Neutrophil (primary cell): Measurements from ENCODE around the gene RBBP8NL.

Source experiments
- H3K27ac ChIP-seq: fragments of 200-600 bp; sonication (generic); 2 replicates; pipeline ENCODE4 v1.5.1; 2016; ENCODE audit warnings: mild to moderate bottlenecking, moderate library complexity
- H3K27me3 ChIP-seq: fragments of 200-600 bp; sonication (generic); 2 replicates; pipeline ENCODE4 v1.6.0; 2016; ENCODE audit warnings: mild to moderate bottlenecking
- H3K36me3 ChIP-seq: fragments of 200-600 bp; sonication (generic); 2 replicates; pipeline ENCODE4 v1.5.1; 2017
- H3K4me1 ChIP-seq, 2 experiments: fragments of 200-600 bp in 1 of 2; sonication (generic) in 1 of 2; 1 replicate in 1 of 2; 2 replicates in 1 of 2; pipeline versions ENCODE4 v1.5.1 to v1.6.1; 2013 to 2016; ENCODE audit warnings: low read depth in 1 of 2, low read length in 1 of 2, mild to moderate bottlenecking in 1 of 2, moderate library complexity in 1 of 2; ENCODE audit not compliant: control insufficient read depth in 1 of 2, insufficient read depth in 1 of 2
- H3K4me3 ChIP-seq, 2 experiments: fragments of 200-600 bp in 1 of 2; sonication (generic) in 1 of 2; 1 replicate in 1 of 2; 2 replicates in 1 of 2; pipeline ENCODE4 v1.5.1; 2013 to 2016; ENCODE audit warnings: low read depth in 1 of 2, low read length in 1 of 2, mild to moderate bottlenecking in 1 of 2, moderate library complexity in 1 of 2
- H3K9me3 ChIP-seq: fragments of 200-600 bp; sonication (generic); 2 replicates; pipeline ENCODE4 v1.5.1; 2016
- TF ChIP-seq, protein P1 (sequence below): fragments of 200-600 bp; sonication (generic); IDR thresholded peaks from 2 replicates; pipeline ENCODE4 v1.5.1; 2016; ENCODE audit warnings: antibody characterized with exemption

RBBP8NL gene

GRCh38 chr20:62473717-62474603 is 46.6 kb upstream of the RBBP8NL start:
- TF ChIP-seq, protein P1, sequence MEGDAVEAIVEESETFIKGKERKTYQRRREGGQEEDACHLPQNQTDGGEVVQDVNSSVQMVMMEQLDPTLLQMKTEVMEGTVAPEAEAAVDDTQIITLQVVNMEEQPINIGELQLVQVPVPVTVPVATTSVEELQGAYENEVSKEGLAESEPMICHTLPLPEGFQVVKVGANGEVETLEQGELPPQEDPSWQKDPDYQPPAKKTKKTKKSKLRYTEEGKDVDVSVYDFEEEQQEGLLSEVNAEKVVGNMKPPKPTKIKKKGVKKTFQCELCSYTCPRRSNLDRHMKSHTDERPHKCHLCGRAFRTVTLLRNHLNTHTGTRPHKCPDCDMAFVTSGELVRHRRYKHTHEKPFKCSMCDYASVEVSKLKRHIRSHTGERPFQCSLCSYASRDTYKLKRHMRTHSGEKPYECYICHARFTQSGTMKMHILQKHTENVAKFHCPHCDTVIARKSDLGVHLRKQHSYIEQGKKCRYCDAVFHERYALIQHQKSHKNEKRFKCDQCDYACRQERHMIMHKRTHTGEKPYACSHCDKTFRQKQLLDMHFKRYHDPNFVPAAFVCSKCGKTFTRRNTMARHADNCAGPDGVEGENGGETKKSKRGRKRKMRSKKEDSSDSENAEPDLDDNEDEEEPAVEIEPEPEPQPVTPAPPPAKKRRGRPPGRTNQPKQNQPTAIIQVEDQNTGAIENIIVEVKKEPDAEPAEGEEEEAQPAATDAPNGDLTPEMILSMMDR: no peak
- Histone ChIP-seq H3K36me3 (no peaks in the 10 kb centered on the region), H3K4me3 (no peak overlapping the region), H3K27me3 (peaks cover 99% of the 10 kb centered on the region), H3K27ac (no peak overlapping the region), H3K4me1 (peaks cover 0 to 4% of the 10 kb centered on the region in 2 experiments), H3K9me3 (no peaks in the 10 kb centered on the region)

DNA sequence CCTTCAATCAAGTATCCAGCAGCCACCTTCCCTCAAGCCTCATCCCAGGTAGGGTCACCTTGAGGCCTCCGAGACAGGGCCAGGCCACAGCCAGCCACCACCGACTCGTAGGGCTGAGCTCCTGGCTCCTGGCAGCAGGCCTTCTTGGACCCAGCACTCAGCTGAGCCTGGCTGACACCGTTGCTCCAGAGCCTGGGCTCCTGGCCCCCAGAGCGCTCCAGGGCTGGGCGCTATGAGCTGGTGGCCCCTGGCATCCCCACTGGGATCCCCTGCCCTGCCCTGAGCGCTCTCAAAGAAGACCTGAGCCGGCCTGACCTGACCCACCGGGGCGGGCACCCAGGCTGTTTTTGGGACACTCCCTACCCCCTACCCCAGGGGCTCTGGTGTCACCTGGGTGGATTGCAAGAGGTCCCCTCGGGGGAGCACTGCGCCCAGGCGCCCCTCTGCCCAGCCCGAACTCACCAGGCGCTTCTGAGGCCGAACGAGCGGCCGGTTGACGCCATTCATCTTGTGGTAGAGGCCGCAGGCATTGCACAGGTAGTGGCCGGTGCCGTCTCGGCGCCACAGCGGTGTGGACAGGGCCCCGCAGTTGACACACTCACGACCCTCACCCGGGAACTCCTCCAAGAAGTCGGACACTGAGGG is 45.7 kb upstream of the RBBP8NL start:
- H3K4me1 ChIP-seq: peaks cover 0 to 4% of the 10 kb centered on the region in 2 experiments
- H3K4me3 ChIP-seq: no peak overlapping the region
- no peaks in the 10 kb centered on the region for H3K9me3 ChIP-seq
- H3K27me3 ChIP-seq: peaks cover 96% of the 10 kb centered on the region
- H3K36me3 ChIP-seq: no peaks in the 10 kb centered on the region
- TF ChIP-seq, protein P1: no peak
- no peak overlapping the region for H3K27ac ChIP-seq

DNA sequence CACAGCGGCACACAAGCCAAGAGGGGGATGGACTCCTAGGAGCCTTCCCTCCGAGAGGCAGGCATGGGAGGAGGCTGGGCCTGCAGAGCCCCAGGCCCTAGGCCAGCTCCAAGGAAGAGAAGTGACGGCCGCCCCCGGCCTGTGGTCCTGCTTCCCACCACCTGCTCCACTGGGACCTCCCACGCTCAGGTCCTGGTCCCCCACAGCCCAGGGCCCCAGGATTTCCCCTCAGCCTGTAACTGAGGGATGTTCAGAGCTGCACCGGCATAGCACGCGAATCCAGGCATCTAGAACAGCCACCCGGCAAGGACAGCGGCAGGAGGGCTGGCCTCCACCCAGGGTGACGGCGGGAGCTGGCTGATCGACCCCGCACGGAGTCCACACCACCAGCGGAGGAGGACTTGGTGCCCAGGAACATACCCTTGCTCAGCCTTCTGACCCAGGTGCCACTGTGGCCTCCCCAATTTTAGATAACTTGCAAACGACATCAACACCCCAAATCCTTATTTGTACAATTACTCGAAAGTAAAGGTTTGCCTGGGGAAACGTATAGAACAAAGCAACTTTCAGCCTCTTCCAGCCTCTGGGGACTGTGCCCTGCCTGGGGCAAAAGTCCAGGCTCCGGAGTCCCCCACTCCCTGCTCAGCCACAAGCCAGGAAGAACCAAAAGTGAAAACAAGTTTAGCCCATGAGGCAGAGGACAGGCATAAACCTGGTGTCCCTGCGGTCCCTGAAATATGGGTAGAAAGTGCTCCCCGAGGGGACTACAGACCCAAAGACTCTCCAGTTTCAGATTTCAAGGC is 45.0 kb upstream of the RBBP8NL start:
- H3K4me3 ChIP-seq: no peak overlapping the region
- no peak overlapping the region for H3K27ac ChIP-seq
- no peaks in the 10 kb centered on the region for H3K36me3 ChIP-seq
- peaks cover 89% of the 10 kb centered on the region for H3K27me3 ChIP-seq
- H3K4me1 ChIP-seq: peaks cover 0 to 4% of the 10 kb centered on the region in 2 experiments
- TF ChIP-seq, protein P1: no peak
- no peaks in the 10 kb centered on the region for H3K9me3 ChIP-seq

- H3K27ac ChIP-seq: no peak overlapping the region
- no peak overlapping the region for H3K4me3 ChIP-seq
- no peaks in the 10 kb centered on the region for H3K9me3 ChIP-seq
- TF ChIP-seq, protein P1: no peak
- peaks cover 70% of the 10 kb centered on the region for H3K27me3 ChIP-seq
- no peaks in the 10 kb centered on the region for H3K36me3 ChIP-seq
- no peaks in the 10 kb centered on the region for H3K4me1 ChIP-seq
Measured at GRCh38 chr20:62470459-62470858, 43.1 kb upstream of the RBBP8NL start.

DNA sequence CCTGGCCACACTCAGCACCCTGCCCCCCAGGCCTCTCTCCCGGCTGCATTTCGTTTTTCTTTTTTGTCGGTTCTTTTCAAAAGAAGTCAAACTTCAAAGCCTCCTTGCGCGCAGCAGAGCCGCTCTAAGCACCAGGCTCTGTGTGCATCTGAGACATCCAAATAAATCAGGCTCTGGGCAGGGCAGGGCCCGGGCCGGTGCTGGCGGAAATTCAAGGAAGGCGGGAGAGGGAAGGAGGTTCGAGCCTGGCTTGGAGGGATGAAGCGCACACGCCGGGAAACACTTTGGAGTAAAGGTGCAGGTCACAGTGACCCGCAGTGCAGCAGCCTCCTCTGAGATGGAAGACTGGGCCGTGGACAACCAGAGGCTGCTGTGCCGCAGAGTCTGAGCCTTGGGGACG is 42.7 kb upstream of the RBBP8NL start:
- TF ChIP-seq, protein P1: no peak
- no peaks in the 10 kb centered on the region for H3K36me3 ChIP-seq
- H3K27me3 ChIP-seq: peaks cover 65% of the 10 kb centered on the region

More for the DNA sequence above, 42.7 kb upstream of the RBBP8NL start:
- Histone ChIP-seq H3K4me1 (no peaks in the 10 kb centered on the region), H3K4me3 (no peak overlapping the region), H3K27ac (no peak overlapping the region), H3K9me3 (no peaks in the 10 kb centered on the region)
